SK-N-SH treated with all-trans-retinoic acid at 6 μM for 48 hours (cell line): ENCODE measurements around the gene ROCK2.

Source experiments
- ATAC-seq: fragments of 200-7000 bp; cut with Tn5 transposase; 3 replicates; pipeline ENCODE4 v1.9.1; 2020; ENCODE audit warnings: mild to moderate bottlenecking, moderate library complexity
- ARNTL ChIP-seq: fragments of 450-650 bp; formaldehyde crosslinking; IDR thresholded peaks from 2 replicates; pipeline ENCODE4 v1.5.0; 2020; ENCODE audit warnings: low read depth, mild to moderate bottlenecking, moderate library complexity, borderline replicate concordance
- BACH2 ChIP-seq: fragments of 250-450 bp; sonication (Bioruptor Pico); IDR thresholded peaks from 2 replicates; pipeline ENCODE4 v1.9.0; 2021; ENCODE audit warnings: mild to moderate bottlenecking, borderline replicate concordance
- CSDC2 ChIP-seq: fragments of 250-450 bp; sonication (Bioruptor Pico); IDR thresholded peaks from 2 replicates; pipeline ENCODE4 v1.5.0; 2020; ENCODE audit warnings: mild to moderate bottlenecking, moderate library complexity
- GLIS3 ChIP-seq: fragments of 250-450 bp; sonication (Bioruptor Pico); IDR thresholded peaks from 2 replicates; pipeline ENCODE4 v1.5.0; 2020; ENCODE audit warnings: mild to moderate bottlenecking, moderate library complexity
- ISL1 ChIP-seq: fragments of 250-450 bp; sonication (Bioruptor Pico); IDR thresholded peaks from 2 replicates; pipeline ENCODE4 v2.1.2; 2022; ENCODE audit warnings: mild to moderate bottlenecking, moderate library complexity
- OSR1 ChIP-seq: fragments of 250-450 bp; sonication (Bioruptor Pico); IDR thresholded peaks from 2 replicates; pipeline ENCODE4 v1.8.0; 2022; ENCODE audit warnings: moderate library complexity, mild to moderate bottlenecking, inconsistent platforms
- PPARA ChIP-seq: fragments of 250-450 bp; sonication (Bioruptor Pico); IDR thresholded peaks from 2 replicates; pipeline ENCODE4 v1.5.0; 2020; ENCODE audit warnings: mild to moderate bottlenecking, borderline replicate concordance
- RARB ChIP-seq: fragments of 250-450 bp; sonication (Bioruptor Pico); IDR thresholded peaks from 2 replicates; pipeline ENCODE4 v1.8.0; 2021; ENCODE audit warnings: mild to moderate bottlenecking, moderate library complexity
- SNAI2 ChIP-seq: fragments of 250-450 bp; sonication (Bioruptor Pico); IDR thresholded peaks from 2 replicates; pipeline ENCODE4 v1.5.0; 2020; ENCODE audit warnings: mild to moderate bottlenecking, moderate library complexity
- TCF4 ChIP-seq: fragments of 250-450 bp; sonication (Bioruptor Pico); IDR thresholded peaks from 2 replicates; pipeline ENCODE4 v1.8.0; 2021; ENCODE audit warnings: mild to moderate bottlenecking, moderate library complexity, borderline replicate concordance
- TOX ChIP-seq: fragments of 250-450 bp; sonication (Bioruptor Pico); IDR thresholded peaks from 2 replicates; pipeline ENCODE4 v1.8.0; 2021; ENCODE audit warnings: mild to moderate bottlenecking, moderate library complexity, borderline replicate concordance
- ZC3H10 ChIP-seq: fragments of 250-450 bp; sonication (Bioruptor Pico); IDR thresholded peaks from 2 replicates; pipeline ENCODE4 v1.5.1; 2021; ENCODE audit warnings: mild to moderate bottlenecking, moderate library complexity
- ZFP3 ChIP-seq: fragments of 250-450 bp; sonication (Bioruptor Pico); IDR thresholded peaks from 2 replicates; pipeline ENCODE4 v1.5.0; 2020; ENCODE audit warnings: mild to moderate bottlenecking, moderate library complexity
- ZNF8 ChIP-seq: fragments of 450-650 bp; formaldehyde crosslinking; IDR thresholded peaks from 2 replicates; pipeline ENCODE4 v1.5.0; 2020; ENCODE audit warnings: mild to moderate bottlenecking, moderate library complexity
- TF ChIP-seq, protein P1 (sequence below): fragments of 250-450 bp; sonication (Bioruptor Pico); IDR thresholded peaks from 2 replicates; pipeline ENCODE4 v1.5.0; 2020; ENCODE audit warnings: mild to moderate bottlenecking, moderate library complexity
- TF ChIP-seq, protein P2 (sequence below): fragments of 250-450 bp; sonication (Bioruptor Pico); IDR thresholded peaks from 2 replicates; pipeline ENCODE4 v1.5.1; 2021; ENCODE audit warnings: mild to moderate bottlenecking, moderate library complexity

The ROCK2 gene

DNA sequence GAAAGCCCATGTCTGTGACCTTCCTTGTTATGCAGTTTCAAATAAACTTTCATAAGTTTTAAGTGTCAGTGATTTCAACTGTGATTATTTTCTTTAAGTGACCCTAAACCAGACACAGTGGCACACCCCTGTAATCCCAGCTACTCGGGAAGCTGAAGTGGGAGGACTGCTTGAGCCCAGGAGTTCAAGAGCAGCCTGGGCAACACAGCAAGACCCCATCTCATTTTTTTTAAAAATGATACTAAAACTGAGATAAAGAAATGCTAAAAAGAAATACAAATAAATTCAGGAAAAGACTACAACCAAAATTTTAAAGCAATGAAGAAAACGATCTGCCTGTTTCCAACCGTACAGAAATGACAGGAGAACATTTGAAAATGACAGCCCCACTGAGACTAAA, 54.2 kb downstream of the ROCK2 start:
- TF ChIP-seq ISL1 (no peak), ZC3H10 (CRISPR knock-in tag) (no peak), PPARA (CRISPR knock-in tag) (no peak), ARNTL (CRISPR knock-in tag) (no peak), BACH2 (CRISPR knock-in tag) (no peak), RARB (CRISPR knock-in tag) (no peak), SNAI2 (CRISPR knock-in tag) (no peak), TOX (CRISPR knock-in tag) (no peak)
- TF ChIP-seq, protein P1, sequence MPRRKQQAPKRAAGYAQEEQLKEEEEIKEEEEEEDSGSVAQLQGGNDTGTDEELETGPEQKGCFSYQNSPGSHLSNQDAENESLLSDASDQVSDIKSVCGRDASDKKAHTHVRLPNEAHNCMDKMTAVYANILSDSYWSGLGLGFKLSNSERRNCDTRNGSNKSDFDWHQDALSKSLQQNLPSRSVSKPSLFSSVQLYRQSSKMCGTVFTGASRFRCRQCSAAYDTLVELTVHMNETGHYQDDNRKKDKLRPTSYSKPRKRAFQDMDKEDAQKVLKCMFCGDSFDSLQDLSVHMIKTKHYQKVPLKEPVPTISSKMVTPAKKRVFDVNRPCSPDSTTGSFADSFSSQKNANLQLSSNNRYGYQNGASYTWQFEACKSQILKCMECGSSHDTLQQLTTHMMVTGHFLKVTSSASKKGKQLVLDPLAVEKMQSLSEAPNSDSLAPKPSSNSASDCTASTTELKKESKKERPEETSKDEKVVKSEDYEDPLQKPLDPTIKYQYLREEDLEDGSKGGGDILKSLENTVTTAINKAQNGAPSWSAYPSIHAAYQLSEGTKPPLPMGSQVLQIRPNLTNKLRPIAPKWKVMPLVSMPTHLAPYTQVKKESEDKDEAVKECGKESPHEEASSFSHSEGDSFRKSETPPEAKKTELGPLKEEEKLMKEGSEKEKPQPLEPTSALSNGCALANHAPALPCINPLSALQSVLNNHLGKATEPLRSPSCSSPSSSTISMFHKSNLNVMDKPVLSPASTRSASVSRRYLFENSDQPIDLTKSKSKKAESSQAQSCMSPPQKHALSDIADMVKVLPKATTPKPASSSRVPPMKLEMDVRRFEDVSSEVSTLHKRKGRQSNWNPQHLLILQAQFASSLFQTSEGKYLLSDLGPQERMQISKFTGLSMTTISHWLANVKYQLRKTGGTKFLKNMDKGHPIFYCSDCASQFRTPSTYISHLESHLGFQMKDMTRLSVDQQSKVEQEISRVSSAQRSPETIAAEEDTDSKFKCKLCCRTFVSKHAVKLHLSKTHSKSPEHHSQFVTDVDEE (CRISPR knock-in tag), result no peak
- TF ChIP-seq, protein P2, sequence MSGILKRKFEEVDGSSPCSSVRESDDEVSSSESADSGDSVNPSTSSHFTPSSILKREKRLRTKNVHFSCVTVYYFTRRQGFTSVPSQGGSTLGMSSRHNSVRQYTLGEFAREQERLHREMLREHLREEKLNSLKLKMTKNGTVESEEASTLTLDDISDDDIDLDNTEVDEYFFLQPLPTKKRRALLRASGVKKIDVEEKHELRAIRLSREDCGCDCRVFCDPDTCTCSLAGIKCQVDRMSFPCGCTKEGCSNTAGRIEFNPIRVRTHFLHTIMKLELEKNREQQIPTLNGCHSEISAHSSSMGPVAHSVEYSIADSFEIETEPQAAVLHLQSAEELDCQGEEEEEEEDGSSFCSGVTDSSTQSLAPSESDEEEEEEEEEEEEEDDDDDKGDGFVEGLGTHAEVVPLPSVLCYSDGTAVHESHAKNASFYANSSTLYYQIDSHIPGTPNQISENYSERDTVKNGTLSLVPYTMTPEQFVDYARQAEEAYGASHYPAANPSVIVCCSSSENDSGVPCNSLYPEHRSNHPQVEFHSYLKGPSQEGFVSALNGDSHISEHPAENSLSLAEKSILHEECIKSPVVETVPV (CRISPR knock-in tag), result no peak
- no peak for ATAC-seq

DNA sequence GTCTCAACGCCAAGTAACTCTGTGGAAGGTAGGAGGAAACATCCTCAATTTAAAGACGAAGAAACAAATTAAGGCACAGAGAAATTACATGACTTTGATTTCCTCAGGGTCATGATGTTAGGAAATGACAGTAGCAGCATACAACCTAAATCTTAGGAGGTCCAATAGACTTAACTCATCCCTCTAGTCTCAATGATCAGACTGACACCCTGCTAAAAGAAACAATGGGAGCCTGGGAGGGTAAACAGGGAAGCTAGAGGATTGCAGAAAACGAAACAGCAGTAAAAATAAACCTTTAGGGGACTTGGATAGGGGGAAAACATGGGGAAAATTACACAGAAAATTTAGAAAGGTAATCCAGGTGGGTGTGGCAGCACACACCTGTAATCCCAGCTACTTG, 56.0 kb downstream of the ROCK2 start:
- TF ChIP-seq BACH2 (CRISPR knock-in tag), result no peak
- ATAC-seq, result no peak

GRCh38 chr2:11286749-11287148, 57.7 kb downstream of the ROCK2 start:
- TF ChIP-seq TCF4, result no peak
- TF ChIP-seq, protein P2 (CRISPR knock-in tag), result no peak
- TF ChIP-seq ZC3H10 (CRISPR knock-in tag), result no peak
- peak; percentile 8; the same call in 1 of the 2 replicates for TF ChIP-seq ISL1
- ATAC-seq, result peak; percentile 57; the same call in 2 of the 3 replicates

GRCh38 chr2:11286323-11286722, 58.1 kb downstream of the ROCK2 start:
- TF ChIP-seq RARB (CRISPR knock-in tag) (no peak), PPARA (CRISPR knock-in tag) (no peak), GLIS3 (no peak), ZNF8 (CRISPR knock-in tag) (no peak), ZC3H10 (CRISPR knock-in tag) (no peak)
- no peak for ATAC-seq

- ATAC-seq, result no peak
- TF ChIP-seq CSDC2 (CRISPR knock-in tag) (no peak), OSR1 (no peak)
Observed at GRCh38 chr2:11285499-11285898, 58.9 kb downstream of the ROCK2 start.

- no peak for ATAC-seq
- TF ChIP-seq ZFP3 (no peak), SNAI2 (CRISPR knock-in tag) (no peak)
- TF ChIP-seq, protein P1 (CRISPR knock-in tag), result no peak
Observed at GRCh38 chr2:11281186-11281585, 63.2 kb downstream of the ROCK2 start.
